ENCODE data around the gene CXCR3. TPM values are rescaled to one million over a fixed set of nuclear protein-coding genes. Genes with fewer than 3 reads are reported as not detected.

Gene CXCR3
- total RNA-seq, 1 experiment from 2014 or later = not detected

- H2AFZ ChIP-seq (ENCODE audit: low read depth, low read length, poor library complexity, severe bottlenecking) = no peak overlapping the region
Observed at GRCh38 chrX:71657267-71657666, 39.0 kb upstream of the CXCR3 start.

More at GRCh38 chrX:71657267-71657666, 39.0 kb upstream of the CXCR3 start:
- Histone ChIP-seq H4K20me1 (ENCODE audit: insufficient read depth) (no peaks in the 10 kb centered on the region), H3K9me3 (ENCODE audit: control insufficient read depth in 1 of 2, insufficient read depth in 1 of 2, low read depth in 1 of 2, low read length in 2 of 2) (no peaks in the 10 kb centered on the region), H3K9me2 (ENCODE audit: insufficient read depth) (no peaks in the 10 kb centered on the region), H3K79me2 (ENCODE audit: insufficient read depth, low read length) (no peaks in the 10 kb centered on the region), H3K9ac (ENCODE audit: low read length) (no peak overlapping the region), H3K4me2 (ENCODE audit: low read length) (no peak overlapping the region), H3K27ac (ENCODE audit: low read depth, low read length) (no peak overlapping the region), H3K4me3 (replicated peaks in 1 of 2; ENCODE audit: low read depth in 1 of 2, low read length in 2 of 2) (no peak overlapping the region), H3K36me3 (ENCODE audit: control insufficient read depth in 1 of 2, insufficient read depth in 2 of 2, low read length in 2 of 2) (no peaks in the 10 kb centered on the region), H3K27me3 (ENCODE audit: insufficient read depth, low read length) (no peaks in the 10 kb centered on the region), H3K4me1 (ENCODE audit: control insufficient read depth in 1 of 2, insufficient read depth in 2 of 2, low read length in 2 of 2) (no peaks in the 10 kb centered on the region)
- CTCF ChIA-PET = no interaction called here
- intact Hi-C loops (cut with micrococcal nuclease) = no loop called here
- RAD21 ChIA-PET (ENCODE audit: low non-redundant PET in 1 of 2, low total read pairs in 2 of 2, uncharacterized antibody in 2 of 2, unreplicated experiment in 2 of 2) = no interaction called here
- POLR2A ChIA-PET = no interaction called here
- no TSS peak for BruUV-seq (replicated peaks)
- TF ChIP-seq CEBPB (IDR thresholded peaks at IDR 0.05; ENCODE audit: low read depth) = no peak
- no peak for TF ChIP-seq SRF (IDR thresholded peaks at IDR 0.05; ENCODE audit: low read depth)
- no peak for TF ChIP-seq POLR2AphosphoS5 (IDR thresholded peaks at IDR 0.05; ENCODE audit: low read depth, low read length)
- TF ChIP-seq EGR1 (IDR thresholded peaks at IDR 0.05; ENCODE audit: low read depth) = no peak
- TF ChIP-seq ATF3 (IDR thresholded peaks at IDR 0.05) = no peak
- TF ChIP-seq POLR2A (IDR thresholded peaks at IDR 0.05; ENCODE audit: borderline replicate concordance, extremely low read depth, insufficient read depth, insufficient read length) = no peak
- no peak for TF ChIP-seq EZH2phosphoT487 (IDR thresholded peaks at IDR 0.05; ENCODE audit: borderline replicate concordance)
- no peak for TF ChIP-seq CBX3 (IDR thresholded peaks at IDR 0.05; ENCODE audit: low read depth)
- no peak for TF ChIP-seq ZNF274 (IDR thresholded peaks at IDR 0.05; ENCODE audit: low read depth, low read length)
- no peak for TF ChIP-seq CTCF (IDR thresholded peaks at IDR 0.05 in 2 of 3, conservative IDR thresholded peaks at IDR 0.05 in 1 of 3; ENCODE audit: borderline replicate concordance in 1 of 3, insufficient read depth in 1 of 3, low read depth in 2 of 3, low read length in 2 of 3)
- no peak for TF ChIP-seq TCF7L2 (IDR thresholded peaks at IDR 0.05; ENCODE audit: borderline replicate concordance, extremely low read depth, insufficient read depth, insufficient read length)
- no peak for TF ChIP-seq YY1 (IDR thresholded peaks at IDR 0.05; ENCODE audit: extremely low read depth, insufficient replicate concordance, low read depth, low read length)
- TF ChIP-seq JUND (IDR thresholded peaks at IDR 0.05) = no peak
- no peak for TF ChIP-seq EZH2 (IDR thresholded peaks at IDR 0.05)
- no peak for TF ChIP-seq MAX (IDR thresholded peaks at IDR 0.05)
- DNase-seq (ENCODE audit: low read depth, low spot score) = no peak
- no peak for ATAC-seq

Measured in HCT116 (cell line).